Mesothelial cell of epicardium (in vitro differentiated cells): ENCODE measurements around the gene PLA2G4E. TPM values are rescaled to one million over a fixed set of nuclear protein-coding genes. Genes with fewer than 3 reads are reported as not detected.

Experiments used
- DNase-seq, 2 experiments: peaks; one replicate each; pipeline ENCODE4 v3.0.0; 2021; ENCODE audit warnings: low spot score in 2 of 2; ENCODE audit not compliant: unreplicated experiment in 2 of 2
- H3K27ac Mint-ChIP-seq: 2 replicates; pipeline ENCODE4 v1.8.0; 2021; ENCODE audit warnings: mixed read lengths
- H3K27me3 Mint-ChIP-seq: 2 replicates; pipeline ENCODE4 v1.8.0; 2021; ENCODE audit warnings: low read depth, mixed read lengths
- H3K36me3 Mint-ChIP-seq: 2 replicates; pipeline ENCODE4 v1.8.0; 2021; ENCODE audit warnings: mixed read lengths
- H3K4me1 Mint-ChIP-seq: 2 replicates; pipeline ENCODE4 v1.8.0; 2021; ENCODE audit warnings: mixed read lengths
- H3K4me3 Mint-ChIP-seq: 2 replicates; pipeline ENCODE4 v1.8.0; 2021; ENCODE audit warnings: mild to moderate bottlenecking, moderate library complexity, mixed read lengths
- H3K9me3 Mint-ChIP-seq: 2 replicates; pipeline ENCODE4 v1.8.0; 2021; ENCODE audit warnings: mixed read lengths
- CTCF ChIP-seq: fragments of 200-600 bp; sonication (generic); IDR thresholded peaks from one replicate; pipeline ENCODE4 v1.5.0; 2021; ENCODE audit warnings: antibody characterized with exemption; ENCODE audit not compliant: unreplicated experiment
- total RNA-seq: library from RNA; stranded (reverse); gene quantifications from 3 replicates; pipeline ENCODE4 v1.2.1, GENCODE V29; 2021

Gene PLA2G4E
- total RNA-seq, 1 donor from 2014 or later: not detected

- peaks cover 7% of the 10 kb centered on the region for H3K36me3 Mint-ChIP-seq
- no peak for TF ChIP-seq CTCF
- no peak for DNase-seq
- peaks cover 28% of the 10 kb centered on the region for H3K4me1 Mint-ChIP-seq
- no peak overlapping the region for H3K4me3 Mint-ChIP-seq
- H3K9me3 Mint-ChIP-seq: no peaks in the 10 kb centered on the region
- no peaks in the 10 kb centered on the region for H3K27me3 Mint-ChIP-seq
- no peak overlapping the region for H3K27ac Mint-ChIP-seq
Observed at GRCh38 chr15:41955807-41956525, 64.9 kb downstream of the PLA2G4E start.

GRCh38 chr15:41955100-41955499 lies 65.7 kb downstream of the PLA2G4E start:
- H3K4me1 Mint-ChIP-seq: peaks cover 34% of the 10 kb centered on the region
- H3K9me3 Mint-ChIP-seq: no peaks in the 10 kb centered on the region
- no peak overlapping the region for H3K4me3 Mint-ChIP-seq
- TF ChIP-seq CTCF: no peak
- H3K27ac Mint-ChIP-seq: no peak overlapping the region
- no peaks in the 10 kb centered on the region for H3K27me3 Mint-ChIP-seq
- DNase-seq: no peak
- peaks cover 7% of the 10 kb centered on the region for H3K36me3 Mint-ChIP-seq

- H3K9me3 Mint-ChIP-seq: no peaks in the 10 kb centered on the region
Observed at GRCh38 chr15:41954036-41954435, 66.8 kb downstream of the PLA2G4E start.

GRCh38 chr15:41952013-41952563 lies 68.8 kb downstream of the PLA2G4E start:
- Mint-ChIP-seq H3K4me3 (no peak overlapping the region), H3K4me1 (peaks cover 37% of the 10 kb centered on the region), H3K27ac (no peak overlapping the region), H3K27me3 (no peaks in the 10 kb centered on the region), H3K36me3 (peaks cover 5% of the 10 kb centered on the region), H3K9me3 (no peaks in the 10 kb centered on the region)
- no peak for TF ChIP-seq CTCF
- no peak for DNase-seq

More at GRCh38 chr15:41954036-41954435, 66.8 kb downstream of the PLA2G4E start:
- no peak for DNase-seq
- Mint-ChIP-seq H3K4me1 (peaks cover 42% of the 10 kb centered on the region), H3K36me3 (peaks cover 5% of the 10 kb centered on the region), H3K27ac (no peak overlapping the region), H3K4me3 (no peak overlapping the region), H3K27me3 (no peaks in the 10 kb centered on the region)
- no peak for TF ChIP-seq CTCF

- DNase-seq: no peak
- H3K27me3 Mint-ChIP-seq: no peaks in the 10 kb centered on the region
- no peak overlapping the region for H3K27ac Mint-ChIP-seq
Observed at GRCh38 chr15:41951571-41951970, 69.3 kb downstream of the PLA2G4E start.

More at GRCh38 chr15:41951571-41951970, 69.3 kb downstream of the PLA2G4E start:
- H3K9me3 Mint-ChIP-seq: no peaks in the 10 kb centered on the region
- H3K4me3 Mint-ChIP-seq: no peak overlapping the region
- peaks cover 5% of the 10 kb centered on the region for H3K36me3 Mint-ChIP-seq
- H3K4me1 Mint-ChIP-seq: peaks cover 36% of the 10 kb centered on the region
- TF ChIP-seq CTCF: no peak
